NOMO-1 treated with DMSO at 0.1 percent for 48 hours (cell line): ENCODE data around the gene OR1I1.

ENCODE experiments used
- DNase-seq: peaks from one replicate; lab custom pipeline; 2025; ENCODE audit not compliant: unreplicated experiment; lab: John Stamatoyannopoulos, UW

The OR1I1 gene

GRCh38 chr19:15116856-15117255, 34.8 kb downstream of the OR1I1 start:
- no peak for DNase-seq

DNA sequence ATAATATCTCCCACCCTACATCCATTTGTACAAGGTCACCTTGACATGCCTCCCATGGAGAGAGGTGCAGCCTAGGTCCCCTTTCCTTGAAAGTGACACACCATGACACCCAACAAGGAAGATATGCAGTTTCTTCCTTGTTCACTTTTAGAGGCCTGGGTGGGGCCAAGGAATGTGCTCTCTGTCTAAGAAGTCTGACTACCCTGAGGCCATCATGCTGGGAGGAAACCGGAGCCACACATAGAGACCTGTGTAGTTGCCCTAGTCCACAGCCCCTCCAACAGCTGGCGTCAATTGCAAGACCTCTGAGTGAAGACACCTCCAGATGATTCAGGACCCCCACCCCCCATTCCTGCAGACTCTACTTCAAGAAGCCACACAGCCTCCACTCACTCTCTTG, 36.2 kb downstream of the OR1I1 start:
- DNase-seq = no peak

DNA sequence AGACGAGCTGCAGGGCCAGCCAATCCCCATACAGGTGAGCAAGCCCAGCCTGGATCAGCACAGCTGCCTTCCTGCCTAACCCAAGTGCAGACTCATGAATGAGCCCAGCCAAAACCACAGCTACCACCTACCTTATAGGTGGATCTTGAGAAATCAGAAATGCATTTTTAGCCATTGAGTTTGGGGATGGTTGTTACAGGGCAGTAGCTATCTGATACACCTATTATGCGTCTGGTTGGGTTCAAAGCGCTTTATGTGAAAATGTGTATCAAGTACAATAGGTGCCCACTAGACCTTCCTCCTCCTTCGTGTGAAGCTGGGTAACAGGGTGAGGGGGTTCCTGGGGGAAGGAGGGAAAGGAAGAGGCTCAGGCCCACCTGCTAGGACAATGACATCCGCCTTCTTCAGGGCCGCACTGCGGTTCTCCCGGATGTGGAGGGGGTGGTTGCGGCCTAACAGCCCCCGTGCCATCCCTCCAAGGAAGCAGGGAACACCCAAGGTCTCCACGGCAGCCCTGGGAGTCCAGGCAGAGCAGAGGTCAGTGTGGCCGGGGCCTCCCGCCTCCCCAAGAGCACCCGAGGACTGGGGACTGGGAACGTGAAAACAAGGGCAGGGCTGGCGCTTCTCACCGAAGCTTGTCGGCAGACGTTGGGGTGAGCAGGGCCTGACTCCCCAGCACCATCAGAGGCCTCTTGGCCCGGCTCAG, 36.9 kb downstream of the OR1I1 start:
- DNase-seq = no peak

DNA sequence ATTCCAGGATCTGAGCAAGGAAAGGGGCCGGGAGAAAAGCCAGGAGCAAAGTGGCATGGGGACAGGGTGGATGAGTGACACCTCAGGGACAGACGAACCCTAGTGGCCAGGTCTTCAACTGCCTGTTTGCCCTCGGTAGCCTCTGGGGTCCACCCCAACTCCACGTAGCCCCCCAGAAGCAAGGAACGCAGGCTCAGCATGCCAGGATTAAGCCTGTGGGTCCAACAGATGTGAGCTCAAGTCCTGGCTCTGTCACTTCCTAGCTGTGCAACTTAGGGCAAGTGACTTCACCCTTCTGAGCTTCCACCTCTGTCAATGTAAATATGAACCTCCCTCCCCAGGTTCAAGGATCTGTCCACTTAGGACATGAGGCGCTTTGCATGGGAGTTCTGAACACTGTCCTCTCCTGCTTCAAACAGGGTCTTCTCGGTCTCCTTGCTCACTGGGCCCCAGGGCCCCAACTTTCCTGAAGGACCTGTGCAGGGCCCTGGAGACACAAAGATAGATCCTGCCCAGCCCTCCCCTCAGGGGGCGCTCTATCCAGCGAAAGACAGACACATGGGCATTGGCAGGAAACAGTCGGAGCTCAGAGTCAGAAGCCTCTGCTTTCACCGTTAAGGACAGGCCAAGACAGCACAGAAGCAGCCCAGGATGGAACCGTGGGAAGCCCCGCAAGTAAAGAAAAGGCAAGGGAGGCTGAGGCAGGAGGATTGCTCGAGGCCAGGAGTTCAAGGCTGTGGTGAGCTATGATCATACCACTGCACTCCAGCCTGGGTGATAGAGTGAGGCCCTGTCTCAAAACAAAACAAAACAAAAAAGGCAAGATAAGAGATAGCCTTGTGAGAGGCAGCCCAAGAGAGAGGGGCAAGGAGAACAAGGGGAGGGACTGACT, 38.4 kb downstream of the OR1I1 start:
- DNase-seq = no peak

DNA sequence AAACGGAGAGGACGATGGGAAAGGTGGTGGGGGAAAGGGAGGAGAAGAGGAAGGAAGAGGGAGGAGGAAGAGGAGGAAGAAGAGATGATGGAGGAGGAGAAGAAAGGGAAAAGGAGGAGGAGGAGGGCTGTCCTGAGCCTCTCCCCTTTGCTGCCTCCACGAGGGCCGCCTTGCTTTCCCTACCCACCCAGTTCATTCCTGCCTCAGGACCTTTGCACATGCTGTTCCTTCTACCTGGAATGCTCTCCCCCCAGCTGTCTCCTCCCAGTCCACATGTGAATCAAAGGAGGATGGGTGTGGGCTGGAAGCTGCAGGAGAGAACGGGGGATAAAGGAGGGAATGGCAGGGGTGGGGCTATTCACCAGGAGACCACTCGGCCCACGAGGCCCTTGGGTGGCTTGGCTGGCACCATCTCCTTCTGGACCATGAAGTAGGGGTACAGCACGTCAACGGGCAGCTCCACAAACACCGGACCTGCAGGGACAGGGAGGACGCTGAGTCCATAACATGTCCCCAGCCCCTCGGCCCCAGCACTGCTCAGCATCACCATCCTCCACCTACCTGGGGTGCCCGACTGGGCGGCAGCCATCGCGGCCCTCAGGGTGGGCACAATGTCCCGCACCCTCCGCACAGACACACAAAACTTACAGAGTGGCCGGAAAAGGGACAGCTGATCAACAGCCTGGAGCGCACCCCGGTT, 40.5 kb downstream of the OR1I1 start:
- DNase-seq = no peak

GRCh38 chr19:15123031-15123890, 41.2 kb downstream of the OR1I1 start:
- DNase-seq = no peak

DNA sequence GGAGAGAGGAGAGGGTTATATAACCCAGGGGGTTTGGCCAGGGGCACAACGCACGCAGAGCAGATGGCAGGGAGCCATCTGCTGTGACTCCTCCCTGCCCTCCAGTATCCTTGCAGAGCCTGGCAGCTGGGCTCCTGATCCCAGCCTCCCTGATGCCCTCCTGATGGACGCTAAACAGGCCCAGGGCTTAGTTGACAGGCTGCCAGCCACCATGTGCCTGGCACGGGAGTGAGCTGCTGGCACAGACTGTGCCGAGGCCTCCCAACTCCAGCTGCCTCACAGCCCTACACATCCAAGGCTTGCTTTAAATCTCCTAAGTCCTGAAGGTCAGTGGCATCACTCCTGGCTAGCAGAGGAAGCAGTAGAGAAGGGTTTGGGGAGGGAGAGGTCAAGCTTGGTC, 41.9 kb downstream of the OR1I1 start:
- no peak for DNase-seq

DNA sequence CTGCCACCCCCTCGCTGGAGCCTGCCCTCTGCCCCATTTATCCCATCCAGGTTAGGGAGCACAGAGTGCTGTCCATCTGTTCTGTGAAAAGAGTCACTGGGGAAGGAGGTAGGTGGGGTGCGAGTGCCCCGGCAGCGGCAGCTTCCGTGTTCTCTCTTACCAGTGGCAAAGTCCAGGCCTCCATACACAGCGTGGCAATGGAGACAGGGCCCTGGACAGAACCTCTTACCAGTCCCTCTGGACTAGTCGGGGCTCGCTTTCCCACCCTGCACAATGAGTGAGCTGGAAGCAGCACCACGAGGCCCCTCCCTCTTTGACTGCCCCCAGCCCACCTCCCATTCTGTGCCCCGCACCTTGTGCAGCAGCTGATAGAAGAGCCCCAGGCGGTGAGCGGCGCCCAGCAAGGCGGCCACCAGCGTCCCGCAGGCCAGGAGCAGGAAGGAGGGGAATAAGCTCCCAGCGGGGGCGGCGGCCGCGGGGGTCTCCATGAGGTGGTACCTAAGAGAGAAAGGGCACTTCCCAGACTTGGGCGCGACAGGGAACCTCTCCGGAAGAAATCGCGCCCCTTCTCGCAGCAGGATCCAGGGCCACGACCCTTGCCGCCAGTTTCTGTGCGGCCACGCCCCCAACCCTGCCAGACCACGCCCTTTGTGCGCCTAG, 42.7 kb downstream of the OR1I1 start:
- DNase-seq = peak; percentile 17

- peak; percentile 98 for DNase-seq
Measured at GRCh38 chr19:15125232-15126067, 43.4 kb downstream of the OR1I1 start.

DNA sequence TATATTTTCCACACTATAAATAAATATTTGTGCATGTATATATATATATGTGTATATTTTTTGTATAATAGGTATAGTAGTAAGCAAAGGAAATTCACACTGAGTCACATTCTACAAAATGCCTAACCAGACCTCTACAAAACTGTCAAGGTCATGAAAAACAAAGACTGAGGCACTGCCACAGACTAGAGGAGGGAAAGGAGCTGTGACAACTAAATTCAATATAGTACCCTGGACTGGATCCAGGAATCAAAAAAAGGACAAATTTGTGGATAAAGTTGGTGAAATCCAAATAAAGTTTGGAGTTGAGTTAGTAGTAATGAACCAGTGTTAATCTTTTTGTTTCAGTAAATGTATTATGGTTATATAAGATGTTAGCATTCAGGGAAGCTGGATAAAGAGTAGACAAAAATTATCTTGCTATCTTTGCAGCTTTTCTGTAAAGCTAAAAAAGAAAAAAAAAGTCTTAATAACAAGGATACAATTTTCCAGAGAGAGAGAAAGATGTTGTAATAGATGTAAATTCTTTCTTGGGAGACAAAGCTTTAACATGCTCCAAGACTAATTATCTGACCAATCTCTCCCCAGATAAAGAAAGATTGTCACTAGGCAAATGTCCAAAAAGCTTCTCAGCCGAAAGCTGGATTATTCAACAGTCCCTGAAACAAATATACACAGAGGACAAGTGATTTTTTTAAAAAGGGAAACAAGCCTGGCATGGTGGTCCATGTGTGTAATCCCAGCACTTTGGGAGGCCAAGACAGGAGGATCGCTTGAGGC, 44.3 kb downstream of the OR1I1 start:
- DNase-seq = no peak

DNA sequence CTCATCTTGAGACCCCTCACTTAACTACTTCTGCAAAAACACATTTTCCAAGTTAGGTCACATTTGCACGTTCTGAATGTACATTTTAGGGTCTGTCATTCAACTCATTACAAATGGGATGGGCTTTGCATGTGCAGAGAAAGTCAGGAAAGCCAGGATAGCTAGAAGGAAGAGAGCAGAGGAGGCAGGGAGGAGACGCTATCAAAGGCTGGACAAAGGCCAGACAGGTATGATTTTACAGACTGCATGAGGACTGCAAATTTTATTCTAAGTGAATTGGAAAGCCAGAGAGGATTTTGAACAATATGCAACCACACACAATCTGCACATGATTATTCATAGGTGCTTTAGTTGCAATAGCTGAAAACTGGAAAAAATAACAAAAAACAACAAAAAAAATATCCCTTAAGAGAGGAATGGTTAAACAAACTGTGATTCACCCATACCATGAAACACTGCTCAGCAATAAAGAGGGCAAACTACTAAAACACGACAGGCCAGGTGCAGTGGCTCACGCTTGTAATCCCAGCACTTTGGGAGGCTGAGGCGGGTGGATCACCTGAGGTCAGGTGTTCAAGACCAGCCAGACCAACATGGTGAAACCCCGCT, 46.3 kb downstream of the OR1I1 start:
- DNase-seq = no peak

DNA sequence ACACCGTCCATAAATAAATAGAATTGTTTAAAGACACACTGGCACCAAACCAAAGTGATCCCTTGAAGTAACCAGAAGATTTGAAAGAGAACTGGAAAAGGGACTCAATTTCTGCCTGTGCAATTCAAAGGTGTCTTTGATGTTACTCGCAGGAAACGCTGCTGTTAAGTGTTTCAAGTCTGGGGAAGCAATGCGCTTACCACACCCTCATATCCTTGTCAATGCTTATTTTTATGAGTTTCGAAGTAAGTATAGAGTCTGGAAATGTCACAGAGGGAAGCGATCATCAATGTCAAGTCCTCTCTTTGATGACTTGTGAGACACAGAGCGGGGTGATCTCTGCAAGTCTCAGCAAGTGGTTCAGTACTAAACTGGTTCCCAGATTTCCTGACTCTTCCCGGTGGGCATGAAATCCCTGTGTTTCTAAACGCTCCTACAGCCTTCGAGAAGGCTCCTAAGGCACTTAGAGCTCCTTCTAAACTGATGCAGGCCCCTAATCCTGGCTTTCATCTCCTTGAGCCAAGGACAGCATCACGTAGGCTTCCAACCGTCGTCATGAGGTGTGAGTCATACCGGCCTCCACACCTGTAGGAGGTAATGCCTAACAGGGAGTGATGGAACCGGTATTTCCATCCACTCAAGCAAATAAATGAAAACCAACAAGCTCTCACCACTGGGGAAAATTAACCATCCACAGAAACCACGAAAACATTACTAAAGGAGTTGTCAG, 48.0 kb downstream of the OR1I1 start:
- no peak for DNase-seq

DNA sequence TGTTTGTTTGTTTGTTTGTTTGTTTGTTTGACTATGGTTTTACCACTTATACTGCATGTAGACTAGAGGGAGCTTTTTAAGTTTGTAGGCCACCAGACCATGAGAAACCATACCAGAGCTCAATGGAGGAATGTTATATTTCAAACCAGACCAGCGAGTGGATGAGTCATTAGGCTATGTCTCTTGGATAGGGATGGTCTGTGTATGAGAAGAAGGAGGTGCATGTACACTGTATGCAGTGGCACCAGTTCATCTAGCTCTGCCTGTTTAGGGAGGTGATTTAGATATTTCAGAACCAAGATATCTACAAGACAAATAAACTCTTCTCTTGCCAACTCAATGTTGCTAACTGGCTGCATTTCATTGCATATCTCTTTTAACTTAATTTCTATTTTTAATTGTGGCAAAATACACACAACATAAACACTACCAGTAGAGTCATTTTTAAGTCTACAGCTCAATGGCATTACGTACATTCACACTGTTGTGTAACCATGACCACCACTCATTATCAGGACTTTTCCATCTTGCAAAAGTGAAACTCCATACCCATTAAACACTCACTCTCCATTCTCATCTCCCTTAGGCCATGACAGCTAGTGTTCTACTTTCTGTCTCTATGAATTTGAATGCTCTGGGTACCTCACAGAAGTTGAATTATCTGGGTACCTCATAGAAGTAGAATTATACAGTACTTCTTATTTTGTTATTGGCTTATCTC, 54.4 kb downstream of the OR1I1 start:
- no peak for DNase-seq

- DNase-seq = no peak
Measured at GRCh38 chr19:15137777-15138176, 55.8 kb downstream of the OR1I1 start.

DNA sequence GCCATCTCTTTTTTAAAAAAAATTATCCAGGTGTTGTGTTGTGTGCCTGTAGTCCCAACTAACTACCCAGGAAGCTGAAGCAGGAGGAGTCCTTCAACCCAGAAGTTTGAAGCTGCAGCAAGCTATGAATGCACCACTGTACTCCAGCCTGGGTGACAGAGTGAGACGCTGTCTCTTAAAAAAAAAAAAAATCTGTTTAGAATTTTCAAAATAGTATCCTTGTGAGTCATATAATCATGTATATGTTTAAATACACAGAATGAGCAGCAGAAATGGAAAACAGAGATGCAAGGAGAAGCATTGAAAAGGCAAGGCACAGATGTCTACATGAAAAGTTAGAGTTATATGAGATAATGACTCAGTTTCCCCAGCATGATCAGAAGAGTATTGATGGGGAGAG, 56.4 kb downstream of the OR1I1 start:
- DNase-seq = no peak

GRCh38 chr19:15141143-15141542, 59.1 kb downstream of the OR1I1 start:
- no peak for DNase-seq

GRCh38 chr19:15142313-15142712, 60.3 kb downstream of the OR1I1 start:
- DNase-seq = no peak
